GM12878 (cell line): ENCODE data around the gene HERC6. TPM values are rescaled to one million over a fixed set of nuclear protein-coding genes. Genes with fewer than 3 reads are reported as not detected.

Source experiments
- ATAC-seq: fragments of 200-7000 bp; cut with Tn5 transposase; 3 replicates; pipeline ENCODE4 v1.9.1; 2020; ENCODE audit warnings: mild to moderate bottlenecking, moderate library complexity
- BruUV-seq: library from RNA; stranded (reverse); fragments of 400-500 nt; replicated peaks from 2 replicates; lab custom pipeline; 2021; lab: Mats Ljungman, UMichigan
- CTCF ChIA-PET: fragments of 300-600 bp; sonication (Branson Sonifier 250); formaldehyde crosslinking; extraction: SDS; loops from one replicate; lab custom pipeline; 2021; ENCODE audit warnings: inconsistent platforms; lab: Yijun Ruan, JAX
- POLR2A ChIA-PET: fragments of 350-600 bp; formaldehyde crosslinking; extraction: SDS; loops from one replicate; lab custom pipeline; 2021; ENCODE audit warnings: inconsistent platforms; lab: Charles Lee
- RAD21 ChIA-PET: fragments of 300-600 bp; sonication (Branson Sonifier 250); formaldehyde crosslinking; loops from one replicate; lab custom pipeline; 2023; ENCODE audit warnings: antibody characterized with exemption; ENCODE audit not compliant: unreplicated experiment; lab: Charles Lee
- SMC1A ChIA-PET: fragments of 300-600 bp; sonication (Branson Sonifier 250); formaldehyde crosslinking; loops from one replicate; lab custom pipeline; 2023; ENCODE audit not compliant: unreplicated experiment, uncharacterized antibody; lab: Charles Lee
- DNase-seq: peaks from one replicate; pipeline ENCODE4 v3.0.0-alpha.2; 2011; ENCODE audit warnings: low read depth, low spot score
- FAIRE-seq: peaks from 3 replicates; lab custom pipeline; 2011; peaks lifted over from hg19 to GRCh38; lab: Jason Lieb, UNC
- H2AFZ ChIP-seq: 2 replicates; pipeline ENCODE4 v1.6.0; 2011; ENCODE audit warnings: low read depth, low read length, control low read depth; ENCODE audit not compliant: control insufficient read depth
- H3K27ac ChIP-seq: 2 replicates; pipeline ENCODE4 v1.5.1; 2011; ENCODE audit warnings: control low read depth; ENCODE audit not compliant: control insufficient read depth, insufficient read depth
- H3K27me3 ChIP-seq, 2 experiments: replicated peaks in 1 of 2; 2 replicates each; pipeline versions ENCODE4 v1.6.0 to v1.6.1; 2011; ENCODE audit warnings: low read length in 1 of 2; ENCODE audit not compliant: control insufficient read depth in 2 of 2, insufficient read depth in 2 of 2
- H3K36me3 ChIP-seq, 2 experiments: 2 replicates each; pipeline ENCODE4 v1.5.1; 2011; ENCODE audit warnings: low read length in 1 of 2; ENCODE audit not compliant: control insufficient read depth in 2 of 2, insufficient read depth in 2 of 2
- H3K4me1 ChIP-seq: 2 replicates; pipeline ENCODE4 v1.6.1; 2011; ENCODE audit warnings: mild to moderate bottlenecking, low read length, moderate library complexity, mixed read lengths; ENCODE audit not compliant: control insufficient read depth, insufficient read depth
- H3K4me2 ChIP-seq: 2 replicates; pipeline ENCODE4 v1.6.0; 2011; ENCODE audit warnings: control low read depth; ENCODE audit not compliant: control insufficient read depth, insufficient read depth
- H3K4me3 ChIP-seq: fragments of 200-600 bp; sonication (generic); 2 replicates; pipeline ENCODE4 v1.5.1; 2016
- H3K79me2 ChIP-seq: 2 replicates; pipeline ENCODE4 v1.6.0; 2011; ENCODE audit warnings: low read length; ENCODE audit not compliant: control insufficient read depth, insufficient read depth
- H3K9ac ChIP-seq: 2 replicates; pipeline ENCODE4 v1.8.0; 2011; ENCODE audit warnings: low read length, control low read depth, mixed read lengths; ENCODE audit not compliant: control insufficient read depth, insufficient read depth
- H3K9me3 ChIP-seq: replicated peaks from 3 replicates; pipeline ENCODE4 v1.5.1; 2011; ENCODE audit warnings: mild to moderate bottlenecking, low read length; ENCODE audit not compliant: control insufficient read depth, insufficient read depth
- H4K20me1 ChIP-seq: 2 replicates; pipeline ENCODE4 v1.6.0; 2011; ENCODE audit not compliant: control insufficient read depth, insufficient read depth
- BCL11A ChIP-seq: IDR thresholded peaks from 2 replicates; pipeline ENCODE4 v1.6.1; 2011; ENCODE audit warnings: low read depth, low read length
- CHD1 ChIP-seq: IDR thresholded peaks from 2 replicates; pipeline ENCODE4 v1.6.1; 2012; ENCODE audit warnings: low read depth, low read length, improper control_type of control experiment
- CHD4 ChIP-seq: fragments of 200-600 bp; sonication (generic); IDR thresholded peaks from 2 replicates; pipeline ENCODE4 v1.6.1; 2016; ENCODE audit warnings: mild to moderate bottlenecking
- CREM ChIP-seq: IDR thresholded peaks from 2 replicates; pipeline ENCODE4 v1.6.1; 2014; ENCODE audit warnings: antibody characterized with exemption, low read depth
- NFIC ChIP-seq: IDR thresholded peaks from 2 replicates; pipeline ENCODE4 v1.6.1; 2012; ENCODE audit warnings: low read depth, mild to moderate bottlenecking, inconsistent platforms, low read length, moderate library complexity
- PAX5 ChIP-seq: IDR thresholded peaks from 2 replicates; pipeline ENCODE4 v1.6.1; 2011; ENCODE audit warnings: low read depth, low read length, borderline replicate concordance
- RB1 ChIP-seq: fragments of 450-650 bp; formaldehyde crosslinking; IDR thresholded peaks from 2 replicates; pipeline ENCODE4 v1.6.1; 2017; ENCODE audit warnings: mild to moderate bottlenecking, borderline replicate concordance
- RBBP5 ChIP-seq: fragments of 200-600 bp; sonication (generic); conservative IDR thresholded peaks from 2 replicates; pipeline ENCODE4 v1.6.1; 2016
- WRNIP1 ChIP-seq: IDR thresholded peaks from 2 replicates; pipeline ENCODE4 v1.6.1; 2011; ENCODE audit warnings: low read depth, low read length, improper control_type of control experiment, borderline replicate concordance
- YY1 ChIP-seq: IDR thresholded peaks from 2 replicates; pipeline ENCODE4 v1.6.1; 2011; ENCODE audit warnings: low read depth, mild to moderate bottlenecking, low read length
- ZBED1 ChIP-seq: IDR thresholded peaks from 2 replicates; pipeline ENCODE4 v1.6.1; 2016; ENCODE audit warnings: borderline replicate concordance
- ZNF384 ChIP-seq: IDR thresholded peaks from 2 replicates; pipeline ENCODE4 v1.6.1; 2012; ENCODE audit warnings: low read depth, mild to moderate bottlenecking, low read length, improper control_type of control experiment, borderline replicate concordance
- WGBS: methylation state at CpG from one replicate; pipeline ENCODE4 v1.1.6; 2016; ENCODE audit warnings: low lambda C conversion rate; ENCODE audit not compliant: insufficient replicate concordance, insufficient coverage; ENCODE audit errors: missing lambda C conversion rate; 5-methylcytosine and 5-hydroxymethylcytosine counted together
- in situ Hi-C: fragments of 300-500 bp; cut with MboI; formaldehyde crosslinking; loops from 9 replicates; pipeline ENCODE4 v1.14.3; 2018; ENCODE audit warnings: mixed read lengths
- intact Hi-C: fragments of 100-400 bp; cut with micrococcal nuclease; formaldehyde crosslinking; loops from one replicate; pipeline ENCODE4 v1.14.2; 2022; ENCODE audit not compliant: unreplicated experiment
- polyA plus RNA-seq, 11 experiments: library from polyadenylated mRNA; depleted of rRNA in 4 of 11; unstranded in 6 of 11; stranded (reverse) in 5 of 11; fragments of >200 nt; fragmentation: Nextera tagmentation in 4 of 11; fragmentation: Illumina TruSeq in 1 of 11; extraction: Ambion mirVana in 4 of 11; extraction: Trizol in 1 of 11; gene quantifications; 1 replicate in 1 of 11; 2 replicates in 10 of 11; pipeline versions ENCODE4 v1.2.1 to v1.2.3, GENCODE V29; 2011 to 2016; ENCODE audit warnings: inconsistent platforms in 2 of 11, missing spikeins in 2 of 11, low read depth in 1 of 11
- total RNA-seq, 4 experiments: library from RNA; depleted of rRNA in 3 of 4; stranded (reverse); fragments of >200 nt in 3 of 4; fragmentation: Illumina TruSeq in 1 of 4; extraction: Trizol in 1 of 4; gene quantifications; 2 replicates each; pipeline versions ENCODE4 v1.2.1 to v1.2.3, GENCODE V29; 2013 to 2021
- TF ChIP-seq, protein P1 (sequence below): fragments of 450-650 bp; IDR thresholded peaks from 2 replicates; pipeline ENCODE4 v1.6.1; 2016; ENCODE audit warnings: mild to moderate bottlenecking
- TF ChIP-seq, protein P2 (sequence below): fragments of 150-350 bp; IDR thresholded peaks from 2 replicates; pipeline ENCODE4 v1.6.1; 2016; ENCODE audit warnings: low read depth, low read length
- TF ChIP-seq, protein P3 (sequence below): fragments of 450-650 bp; IDR thresholded peaks from 2 replicates; pipeline ENCODE4 v1.6.1; 2017; ENCODE audit warnings: borderline replicate concordance

The HERC6 gene
- total and polyA plus RNA-seq, 10 of the 15 experiments (the other 5 are each of a cell fraction or from before 2014, with no cell fraction given): 1.7 to 26.4 (median 5.9) TPM

GRCh38 chr4:88422403-88422802, 43.8 kb downstream of the HERC6 start (continued):
- TF ChIP-seq WRNIP1: no peak
- no peak for TF ChIP-seq BCL11A
- TF ChIP-seq, all 136 proteins: peak for 0

DNA sequence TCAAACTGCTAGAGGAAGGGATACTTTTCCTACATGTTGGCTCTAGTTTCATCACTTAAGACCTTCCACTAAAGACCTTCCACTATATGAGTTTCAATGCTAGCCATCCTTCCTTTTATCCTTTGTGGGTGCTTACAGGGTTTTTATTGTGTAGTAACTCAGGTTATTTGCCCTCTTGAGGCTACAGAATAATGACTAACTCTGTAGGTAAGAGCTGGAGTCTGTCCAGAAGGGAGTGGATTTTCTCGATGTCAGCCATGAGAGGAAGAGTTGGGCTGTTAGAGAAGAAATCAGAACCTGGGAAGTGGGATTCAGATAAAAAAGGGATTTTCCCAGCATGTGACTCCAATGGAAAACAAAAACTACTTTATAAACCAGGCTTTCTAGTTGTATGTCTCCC, 50.7 kb downstream of the HERC6 start:
- Histone ChIP-seq H3K79me2 (no peaks in the 10 kb centered on the region), H4K20me1 (no peaks in the 10 kb centered on the region), H2AFZ (no peak overlapping the region), H3K36me3 (no peaks in the 10 kb centered on the region), H3K4me2 (no peak overlapping the region), H3K27me3 (no peaks in the 10 kb centered on the region), H3K27ac (no peak overlapping the region), H3K9ac (no peak overlapping the region), H3K9me3 (no peaks in the 10 kb centered on the region; the same call in 2 of the 3 replicates), H3K4me1 (no peaks in the 10 kb centered on the region), H3K4me3 (no peak overlapping the region)
- DNase-seq: no peak
- BruUV-seq: no TSS peak
- in situ Hi-C loops (no loop called here), intact Hi-C loops (no loop called here)
- TF ChIP-seq, protein P1, sequence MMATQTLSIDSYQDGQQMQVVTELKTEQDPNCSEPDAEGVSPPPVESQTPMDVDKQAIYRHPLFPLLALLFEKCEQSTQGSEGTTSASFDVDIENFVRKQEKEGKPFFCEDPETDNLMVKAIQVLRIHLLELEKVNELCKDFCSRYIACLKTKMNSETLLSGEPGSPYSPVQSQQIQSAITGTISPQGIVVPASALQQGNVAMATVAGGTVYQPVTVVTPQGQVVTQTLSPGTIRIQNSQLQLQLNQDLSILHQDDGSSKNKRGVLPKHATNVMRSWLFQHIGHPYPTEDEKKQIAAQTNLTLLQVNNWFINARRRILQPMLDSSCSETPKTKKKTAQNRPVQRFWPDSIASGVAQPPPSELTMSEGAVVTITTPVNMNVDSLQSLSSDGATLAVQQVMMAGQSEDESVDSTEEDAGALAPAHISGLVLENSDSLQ: no peak
- TF ChIP-seq RBBP5 (no peak), ZBED1 (no peak), CHD1 (no peak), ZNF384 (no peak), RB1 (no peak), CREM (no peak), NFIC (no peak), YY1 (no peak), PAX5 (no peak), CHD4 (no peak)
- TF ChIP-seq, protein P2, sequence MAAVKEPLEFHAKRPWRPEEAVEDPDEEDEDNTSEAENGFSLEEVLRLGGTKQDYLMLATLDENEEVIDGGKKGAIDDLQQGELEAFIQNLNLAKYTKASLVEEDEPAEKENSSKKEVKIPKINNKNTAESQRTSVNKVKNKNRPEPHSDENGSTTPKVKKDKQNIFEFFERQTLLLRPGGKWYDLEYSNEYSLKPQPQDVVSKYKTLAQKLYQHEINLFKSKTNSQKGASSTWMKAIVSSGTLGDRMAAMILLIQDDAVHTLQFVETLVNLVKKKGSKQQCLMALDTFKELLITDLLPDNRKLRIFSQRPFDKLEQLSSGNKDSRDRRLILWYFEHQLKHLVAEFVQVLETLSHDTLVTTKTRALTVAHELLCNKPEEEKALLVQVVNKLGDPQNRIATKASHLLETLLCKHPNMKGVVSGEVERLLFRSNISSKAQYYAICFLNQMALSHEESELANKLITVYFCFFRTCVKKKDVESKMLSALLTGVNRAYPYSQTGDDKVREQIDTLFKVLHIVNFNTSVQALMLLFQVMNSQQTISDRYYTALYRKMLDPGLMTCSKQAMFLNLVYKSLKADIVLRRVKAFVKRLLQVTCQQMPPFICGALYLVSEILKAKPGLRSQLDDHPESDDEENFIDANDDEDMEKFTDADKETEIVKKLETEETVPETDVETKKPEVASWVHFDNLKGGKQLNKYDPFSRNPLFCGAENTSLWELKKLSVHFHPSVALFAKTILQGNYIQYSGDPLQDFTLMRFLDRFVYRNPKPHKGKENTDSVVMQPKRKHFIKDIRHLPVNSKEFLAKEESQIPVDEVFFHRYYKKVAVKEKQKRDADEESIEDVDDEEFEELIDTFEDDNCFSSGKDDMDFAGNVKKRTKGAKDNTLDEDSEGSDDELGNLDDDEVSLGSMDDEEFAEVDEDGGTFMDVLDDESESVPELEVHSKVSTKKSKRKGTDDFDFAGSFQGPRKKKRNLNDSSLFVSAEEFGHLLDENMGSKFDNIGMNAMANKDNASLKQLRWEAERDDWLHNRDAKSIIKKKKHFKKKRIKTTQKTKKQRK: no peak
- TF ChIP-seq, protein P3, sequence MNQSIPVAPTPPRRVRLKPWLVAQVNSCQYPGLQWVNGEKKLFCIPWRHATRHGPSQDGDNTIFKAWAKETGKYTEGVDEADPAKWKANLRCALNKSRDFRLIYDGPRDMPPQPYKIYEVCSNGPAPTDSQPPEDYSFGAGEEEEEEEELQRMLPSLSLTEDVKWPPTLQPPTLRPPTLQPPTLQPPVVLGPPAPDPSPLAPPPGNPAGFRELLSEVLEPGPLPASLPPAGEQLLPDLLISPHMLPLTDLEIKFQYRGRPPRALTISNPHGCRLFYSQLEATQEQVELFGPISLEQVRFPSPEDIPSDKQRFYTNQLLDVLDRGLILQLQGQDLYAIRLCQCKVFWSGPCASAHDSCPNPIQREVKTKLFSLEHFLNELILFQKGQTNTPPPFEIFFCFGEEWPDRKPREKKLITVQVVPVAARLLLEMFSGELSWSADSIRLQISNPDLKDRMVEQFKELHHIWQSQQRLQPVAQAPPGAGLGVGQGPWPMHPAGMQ: no peak
- SMC1A ChIA-PET: interaction anchor here (0.6 to 2.0 kb wide), 3 partner anchors 8 to 16 kb away, joined by 3 to 11 read pairs (median 3); no protein-coding TSS in a partner anchor
- 94% methylated on average over 1 of the region's 1 CpG for WGBS
- CTCF ChIA-PET: interaction anchor here (0.9 to 1.6 kb wide), 2 partner anchors 11 to 20 kb away, joined by 3 read pairs; no protein-coding TSS in a partner anchor
- FAIRE-seq: no peak
- POLR2A ChIA-PET: interaction anchor here (0.9 kb wide), 1 partner anchor 27 kb away, joined by 3 read pairs; the partner anchor contains the start of gene HERC5
- no peak for ATAC-seq
- RAD21 ChIA-PET: interaction anchor here (0.9 kb wide), 1 partner anchor 28 kb away, joined by 3 read pairs; the partner anchor contains the start of gene HERC5
